Ovary (tissue), 3 donors: Measurements from ENCODE around the gene TTC4.

Experiments used
- CTCF ChIP-seq, 3 donors: fragments of 450-650 bp in 2 of 3; fragments of 200-600 bp in 1 of 3; IDR thresholded peaks; one replicate each; pipeline versions ENCODE4 v1.5.1 to v1.8.0; 2016 to 2022; ENCODE audit warnings: antibody characterized with exemption in 3 of 3, mild to moderate bottlenecking in 1 of 3
- EP300 ChIP-seq: sonication (generic); formaldehyde crosslinking; IDR thresholded peaks from one replicate; pipeline ENCODE4 v1.6.1; 2017; ENCODE audit warnings: antibody characterized with exemption
- POLR2A ChIP-seq: fragments of 450-650 bp; IDR thresholded peaks from one replicate; pipeline ENCODE4 v1.6.1; 2017; ENCODE audit warnings: antibody characterized with exemption, mild to moderate bottlenecking, moderate library complexity
- donor health status: DM: no; HTN: no; CAD: no.

- TF ChIP-seq POLR2A (no peak), CTCF (IDR thresholded peaks at IDR 0.05) (no peak), EP300 (no peak)
These were observed 5.2 kb upstream of the TTC4 start for GRCh38 chr1:54710434-54710833.
